GM13976 (cell line): ENCODE measurements around the gene COL24A1.
"Not testable (repeated sequence)": the region's sequence is repeated elsewhere in the genome, so short reads cannot be mapped to it uniquely, and the experiment has no call there.

ENCODE experiments used
- DNase-seq: peaks from one replicate; pipeline ENCODE4 v3.0.0; 2012; ENCODE audit warnings: low spot score
- in situ Hi-C: fragments of 300-500 bp; cut with MboI; formaldehyde crosslinking; loops from one replicate; pipeline ENCODE4 v1.12.0; 2022; ENCODE audit warnings: low sequenced_read_pairs, mixed read lengths, inconsistent platforms; ENCODE audit not compliant: unreplicated experiment
- TF ChIP-seq, protein P1 (sequence below): IDR thresholded peaks from 2 replicates; pipeline ENCODE4 v1.5.1; 2012; ENCODE audit warnings: borderline replicate concordance, mild to moderate bottlenecking; ENCODE audit not compliant: insufficient read depth; ENCODE audit errors: extremely low read depth, missing control alignments, control extremely low read depth

The COL24A1 gene

DNA sequence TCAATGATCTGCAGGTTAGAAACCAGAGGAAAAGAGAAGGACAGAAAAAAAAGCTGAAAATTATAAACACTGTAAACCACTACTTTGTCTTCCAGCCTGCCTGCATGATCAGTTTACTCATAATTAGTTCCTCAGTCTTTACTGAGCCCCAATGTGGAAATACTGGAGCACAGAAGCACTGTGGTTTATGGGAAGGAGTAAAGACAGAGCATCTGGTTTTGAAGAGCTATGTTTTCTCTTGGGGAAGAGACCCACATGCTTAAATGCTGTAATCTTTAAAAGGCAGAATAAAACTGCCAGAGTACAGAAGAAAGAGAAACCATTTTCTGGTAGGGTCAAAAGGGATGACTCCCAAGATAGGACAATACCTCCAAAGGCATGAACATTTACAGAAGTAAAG lies 289.4 kb downstream of the COL24A1 start:
- DNase-seq: no peak
- TF ChIP-seq, protein P1, sequence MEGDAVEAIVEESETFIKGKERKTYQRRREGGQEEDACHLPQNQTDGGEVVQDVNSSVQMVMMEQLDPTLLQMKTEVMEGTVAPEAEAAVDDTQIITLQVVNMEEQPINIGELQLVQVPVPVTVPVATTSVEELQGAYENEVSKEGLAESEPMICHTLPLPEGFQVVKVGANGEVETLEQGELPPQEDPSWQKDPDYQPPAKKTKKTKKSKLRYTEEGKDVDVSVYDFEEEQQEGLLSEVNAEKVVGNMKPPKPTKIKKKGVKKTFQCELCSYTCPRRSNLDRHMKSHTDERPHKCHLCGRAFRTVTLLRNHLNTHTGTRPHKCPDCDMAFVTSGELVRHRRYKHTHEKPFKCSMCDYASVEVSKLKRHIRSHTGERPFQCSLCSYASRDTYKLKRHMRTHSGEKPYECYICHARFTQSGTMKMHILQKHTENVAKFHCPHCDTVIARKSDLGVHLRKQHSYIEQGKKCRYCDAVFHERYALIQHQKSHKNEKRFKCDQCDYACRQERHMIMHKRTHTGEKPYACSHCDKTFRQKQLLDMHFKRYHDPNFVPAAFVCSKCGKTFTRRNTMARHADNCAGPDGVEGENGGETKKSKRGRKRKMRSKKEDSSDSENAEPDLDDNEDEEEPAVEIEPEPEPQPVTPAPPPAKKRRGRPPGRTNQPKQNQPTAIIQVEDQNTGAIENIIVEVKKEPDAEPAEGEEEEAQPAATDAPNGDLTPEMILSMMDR: no peak
- in situ Hi-C loops: no loop called here

DNA sequence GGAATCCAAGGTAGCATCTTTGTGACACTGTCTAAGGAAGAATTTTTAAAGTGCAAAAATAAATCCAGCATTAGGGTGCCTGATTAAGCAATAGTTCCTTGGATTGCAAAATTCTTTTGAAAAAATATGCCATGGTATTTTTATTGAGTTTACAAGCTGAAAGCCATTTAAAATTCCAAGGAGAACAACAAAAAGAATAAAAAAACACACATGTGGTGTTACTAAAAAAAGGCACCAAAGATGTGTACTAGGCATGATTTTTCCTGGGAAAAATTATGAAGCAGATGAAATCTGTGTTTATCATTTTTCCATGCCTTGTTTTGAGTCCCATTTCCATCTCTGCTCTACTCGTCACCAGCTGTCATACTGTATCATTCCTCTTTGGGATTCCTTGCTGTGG lies 291.4 kb downstream of the COL24A1 start:
- in situ Hi-C loops: no loop called here
- TF ChIP-seq, protein P1: no peak
- DNase-seq: no peak

- TF ChIP-seq, protein P1: no peak
- in situ Hi-C loops: no loop called here
- no peak for DNase-seq
Measured at GRCh38 chr1:85864727-85865126, 291.8 kb downstream of the COL24A1 start.

- DNase-seq, in situ Hi-C loops: not testable (repeated sequence)
Measured at GRCh38 chr1:85863639-85864038, 292.9 kb downstream of the COL24A1 start.

DNA sequence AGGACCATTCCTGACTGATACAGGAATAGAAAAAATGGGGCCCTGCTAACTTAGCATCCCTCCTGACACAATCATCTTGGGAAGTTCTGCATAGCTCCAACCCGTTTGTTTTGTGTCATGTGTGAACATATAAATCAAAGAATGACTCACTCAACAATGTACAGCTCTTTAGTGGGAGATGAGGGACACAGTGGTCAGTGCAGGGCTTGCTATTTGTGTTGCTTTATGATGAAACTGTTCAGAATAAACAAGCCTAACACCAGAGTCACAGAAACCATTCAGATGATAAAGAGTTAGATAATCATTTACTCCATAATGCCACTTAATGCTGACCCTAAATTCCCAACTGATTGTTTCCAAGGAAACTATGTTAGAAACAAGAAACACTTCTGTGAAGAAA lies 294.1 kb downstream of the COL24A1 start:
- in situ Hi-C loops: no loop called here
- TF ChIP-seq, protein P1: no peak
- no peak for DNase-seq

DNA sequence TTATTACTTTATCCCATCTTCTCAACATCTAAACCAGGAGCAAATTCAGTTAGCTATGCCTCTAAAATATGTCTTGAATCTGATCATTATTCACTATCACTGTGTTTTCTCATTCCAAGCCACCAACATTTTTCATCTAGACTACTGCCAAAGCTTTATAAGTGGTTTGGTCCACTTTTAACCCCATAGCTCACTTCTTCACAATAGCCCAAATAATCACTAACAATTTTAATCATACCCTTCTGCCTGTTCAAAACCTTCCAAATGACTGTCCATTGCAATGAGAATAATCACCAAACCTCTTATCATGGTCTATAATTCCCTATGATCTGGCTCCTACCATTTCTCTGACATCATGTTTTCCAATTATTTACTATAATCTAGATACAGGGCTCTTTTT lies 298.6 kb downstream of the COL24A1 start:
- DNase-seq: no peak
- in situ Hi-C loops: no loop called here

DNA sequence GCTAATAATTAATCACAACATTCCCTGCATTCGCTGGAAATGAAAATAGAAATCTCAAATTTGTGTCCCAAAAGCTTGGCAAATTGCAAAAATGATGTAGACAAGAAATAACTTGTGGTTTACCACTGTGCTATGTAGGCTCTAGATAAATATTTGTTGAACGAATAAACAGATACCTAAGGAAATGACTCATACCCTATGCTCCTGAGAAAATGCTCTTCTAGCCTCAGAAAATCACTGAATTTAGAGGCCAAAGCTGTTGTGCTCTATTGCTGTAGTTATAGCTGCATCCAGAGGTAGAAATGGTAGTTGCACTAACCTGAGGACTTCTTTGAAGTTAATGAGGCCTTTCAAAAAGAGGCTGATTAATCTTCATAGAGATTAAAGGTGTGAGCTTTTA lies 306.3 kb downstream of the COL24A1 start:
- TF ChIP-seq, protein P1: no peak
- in situ Hi-C loops: no loop called here
- peak; percentile 4 for DNase-seq

More for the DNA sequence above, 298.6 kb downstream of the COL24A1 start:
- TF ChIP-seq, protein P1: no peak
